Uterus (tissue), 2 donors: ENCODE measurements around the gene TMEM131L.

ENCODE experiments used
- POLR2A ChIP-seq, 2 donors: fragments of 450-650 bp; IDR thresholded peaks; one replicate each; pipeline ENCODE4 v1.6.1; 2016; ENCODE audit warnings: antibody characterized with exemption in 2 of 2, mild to moderate bottlenecking in 1 of 2, moderate library complexity in 1 of 2
- TF ChIP-seq, protein P1 (sequence below), 4 experiments: fragments of 200-600 bp in 2 of 4; fragments of 450-650 bp in 2 of 4; sonication (generic) in 2 of 4; IDR thresholded peaks; one replicate each; pipeline ENCODE4 v1.5.1; 2016 to 2019; ENCODE audit warnings: antibody characterized with exemption in 4 of 4, mild to moderate bottlenecking in 2 of 4, moderate library complexity in 1 of 4

DNA sequence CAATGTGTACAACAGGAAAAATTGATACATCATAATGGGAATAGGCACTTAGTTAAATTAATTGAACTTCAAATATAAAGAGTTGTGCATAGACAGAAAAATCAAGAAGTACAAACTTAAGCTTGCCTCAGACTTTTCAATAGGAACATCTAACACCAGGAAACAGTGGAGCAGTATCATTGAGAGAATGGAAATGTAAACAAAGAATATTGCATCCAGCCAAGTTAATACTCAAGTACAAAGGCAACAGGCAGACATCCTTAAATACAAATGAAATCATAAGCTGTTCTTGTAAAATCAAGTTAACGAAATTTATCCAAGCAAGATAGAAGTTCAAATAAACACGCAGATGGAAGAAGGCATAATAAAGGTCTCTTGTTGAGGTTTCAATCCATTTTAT is 146.7 kb downstream of the TMEM131L start:
- TF ChIP-seq, protein P1, sequence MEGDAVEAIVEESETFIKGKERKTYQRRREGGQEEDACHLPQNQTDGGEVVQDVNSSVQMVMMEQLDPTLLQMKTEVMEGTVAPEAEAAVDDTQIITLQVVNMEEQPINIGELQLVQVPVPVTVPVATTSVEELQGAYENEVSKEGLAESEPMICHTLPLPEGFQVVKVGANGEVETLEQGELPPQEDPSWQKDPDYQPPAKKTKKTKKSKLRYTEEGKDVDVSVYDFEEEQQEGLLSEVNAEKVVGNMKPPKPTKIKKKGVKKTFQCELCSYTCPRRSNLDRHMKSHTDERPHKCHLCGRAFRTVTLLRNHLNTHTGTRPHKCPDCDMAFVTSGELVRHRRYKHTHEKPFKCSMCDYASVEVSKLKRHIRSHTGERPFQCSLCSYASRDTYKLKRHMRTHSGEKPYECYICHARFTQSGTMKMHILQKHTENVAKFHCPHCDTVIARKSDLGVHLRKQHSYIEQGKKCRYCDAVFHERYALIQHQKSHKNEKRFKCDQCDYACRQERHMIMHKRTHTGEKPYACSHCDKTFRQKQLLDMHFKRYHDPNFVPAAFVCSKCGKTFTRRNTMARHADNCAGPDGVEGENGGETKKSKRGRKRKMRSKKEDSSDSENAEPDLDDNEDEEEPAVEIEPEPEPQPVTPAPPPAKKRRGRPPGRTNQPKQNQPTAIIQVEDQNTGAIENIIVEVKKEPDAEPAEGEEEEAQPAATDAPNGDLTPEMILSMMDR (IDR thresholded peaks at IDR 0.05) = no peak
- no peak for TF ChIP-seq POLR2A (IDR thresholded peaks at IDR 0.05)
